ENCODE measurements around the gene C1orf159.
"Not testable (repeated sequence)": the region's sequence is repeated elsewhere in the genome, so short reads cannot be mapped to it uniquely, and the experiment has no call there.

Gene C1orf159

DNA sequence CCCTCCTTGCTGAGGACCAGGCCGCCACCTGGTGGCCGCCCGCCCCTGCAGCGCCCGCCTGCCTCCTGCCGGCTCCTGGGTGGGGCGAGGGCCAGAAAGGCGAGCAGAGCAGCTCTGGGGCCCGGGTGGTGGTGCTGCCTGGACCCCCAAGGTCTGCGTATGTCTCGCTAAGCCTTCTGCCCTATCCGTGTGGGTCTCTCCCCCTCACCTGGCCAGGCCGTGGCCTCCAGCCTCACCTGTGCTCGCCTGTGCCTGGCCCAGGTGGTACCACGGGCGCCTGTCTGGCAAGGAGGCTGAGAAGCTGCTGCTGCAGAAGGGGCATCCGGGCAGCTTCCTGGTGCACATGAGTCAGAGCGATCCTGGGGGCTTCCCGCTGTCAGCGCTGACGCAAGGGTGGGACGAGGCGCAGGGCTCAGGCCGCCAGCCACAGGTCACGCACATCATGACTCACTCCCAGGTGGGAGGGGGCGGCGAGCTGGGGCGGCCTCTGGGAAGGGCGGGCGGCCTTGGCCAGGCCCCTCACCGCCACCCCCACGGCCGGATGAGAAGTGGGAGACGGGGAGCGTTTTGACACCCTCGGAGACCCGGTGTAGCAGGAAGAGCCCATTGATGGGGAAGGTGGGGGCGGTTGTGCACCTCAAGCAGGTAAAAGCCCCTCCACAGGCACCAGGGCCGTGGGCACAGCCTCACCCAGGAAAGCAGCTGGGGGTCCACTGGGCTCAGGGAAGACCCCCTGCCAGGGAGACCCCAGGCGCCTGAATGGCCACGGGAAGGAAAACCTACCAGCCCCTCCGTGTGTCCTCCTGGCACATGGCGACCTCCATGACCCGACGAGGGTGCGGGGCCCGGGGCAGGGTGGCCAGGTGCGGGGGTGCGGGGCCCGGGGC lies 51.7 kb downstream of the C1orf159 start:
- peak; percentile 84 for DNase-seq

DNA sequence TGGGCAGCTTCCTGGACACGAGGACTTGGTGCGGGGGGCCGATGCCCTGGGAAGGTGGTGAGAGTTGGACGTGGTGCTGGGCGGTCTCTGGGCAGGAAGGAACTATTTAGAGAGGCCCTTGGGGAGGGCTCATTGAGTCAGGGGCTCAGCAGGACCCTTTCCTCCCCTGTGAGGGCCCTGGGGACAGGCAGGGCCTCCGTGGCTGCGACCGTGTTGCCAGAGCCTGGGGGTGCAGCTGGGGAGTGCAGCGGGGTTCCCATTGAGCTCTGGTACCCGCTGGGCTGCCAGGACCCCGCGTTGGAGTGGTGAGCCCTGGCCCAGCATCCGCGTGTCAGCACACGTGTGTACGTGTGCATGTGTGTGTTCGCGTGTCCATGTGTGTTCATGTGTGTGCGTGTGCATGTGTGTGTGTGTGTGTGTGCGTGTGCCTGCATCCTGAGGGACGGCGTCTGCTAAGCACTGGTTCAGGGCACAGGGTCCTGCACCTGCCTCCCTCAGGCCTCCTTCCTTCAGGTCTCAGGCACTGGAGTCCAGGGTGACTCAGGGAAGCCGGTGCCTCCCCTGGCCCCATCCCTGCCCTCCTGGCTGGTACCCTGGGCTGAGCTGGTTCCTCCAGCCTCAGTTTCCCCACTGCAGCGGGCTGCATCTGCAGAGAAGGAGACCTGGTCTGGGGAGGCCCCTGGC lies 52.5 kb downstream of the C1orf159 start:
- no peak for DNase-seq

GRCh38 chr1:1062348-1063163 lies 53.3 kb downstream of the C1orf159 start:
- DNase-seq, result no peak

GRCh38 chr1:1061682-1062345 lies 54.1 kb downstream of the C1orf159 start:
- no peak for DNase-seq

GRCh38 chr1:1060281-1061000 lies 55.4 kb downstream of the C1orf159 start:
- DNase-seq, result no peak

- peak; percentile 88 for DNase-seq
These were observed 56.2 kb downstream of the C1orf159 start for GRCh38 chr1:1059494-1060280.

GRCh38 chr1:1058921-1059493 lies 56.9 kb downstream of the C1orf159 start:
- no peak for DNase-seq

- DNase-seq, result no peak
These were observed 57.6 kb downstream of the C1orf159 start for GRCh38 chr1:1058088-1058905.

DNA sequence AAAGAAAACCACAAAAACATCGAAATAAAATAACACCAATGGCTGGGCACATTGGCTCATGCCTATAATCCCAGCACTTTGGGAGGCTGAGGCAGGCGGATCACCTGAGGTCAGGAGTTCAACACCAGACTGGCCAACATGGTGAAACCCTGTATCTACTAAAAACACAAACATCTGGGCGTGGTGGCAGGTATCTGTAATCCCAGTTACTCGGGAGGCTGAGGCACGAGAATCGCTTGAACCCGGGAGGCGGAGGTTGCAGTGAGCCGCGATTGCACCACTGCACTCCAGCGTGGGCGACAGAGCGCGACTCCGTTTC lies 58.2 kb downstream of the C1orf159 start:
- not testable (repeated sequence) for DNase-seq

- no peak for DNase-seq
These were observed 59.8 kb downstream of the C1orf159 start for GRCh38 chr1:1055841-1056736.

DNA sequence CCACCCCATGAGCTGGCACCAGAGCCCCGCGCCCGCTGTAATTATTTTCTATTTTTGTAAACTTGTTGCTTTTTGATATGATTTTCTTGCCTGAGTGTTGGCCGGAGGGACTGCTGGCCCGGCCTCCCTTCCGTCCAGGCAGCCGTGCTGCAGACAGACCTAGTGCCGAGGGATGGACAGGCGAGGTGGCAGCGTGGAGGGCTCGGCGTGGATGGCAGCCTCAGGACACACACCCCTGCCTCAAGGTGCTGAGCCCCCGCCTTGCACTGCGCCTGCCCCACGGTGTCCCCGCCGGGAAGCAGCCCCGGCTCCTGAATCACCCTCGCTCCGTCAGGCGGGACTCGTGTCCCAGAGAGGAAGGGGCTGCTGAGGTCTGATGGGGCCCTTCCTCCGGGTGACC lies 60.9 kb downstream of the C1orf159 start:
- DNase-seq, result no peak

- DNase-seq, result no peak
These were observed 61.7 kb downstream of the C1orf159 start for GRCh38 chr1:1054099-1054700.

DNA sequence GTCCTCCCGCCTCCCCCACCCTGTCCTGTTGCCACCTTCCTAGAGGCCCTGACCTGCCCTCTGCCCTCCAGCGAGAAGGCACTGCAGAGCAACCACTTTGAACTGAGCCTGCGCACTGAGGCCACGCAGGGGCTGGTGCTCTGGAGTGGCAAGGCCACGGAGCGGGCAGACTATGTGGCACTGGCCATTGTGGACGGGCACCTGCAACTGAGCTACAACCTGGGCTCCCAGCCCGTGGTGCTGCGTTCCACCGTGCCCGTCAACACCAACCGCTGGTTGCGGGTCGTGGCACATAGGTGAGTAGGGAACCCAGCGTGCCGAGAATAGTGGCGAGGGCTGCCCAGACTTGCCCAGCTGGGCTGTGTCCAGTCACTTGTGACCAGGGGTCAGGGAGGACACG lies 62.2 kb downstream of the C1orf159 start:
- DNase-seq, result no peak

DNA sequence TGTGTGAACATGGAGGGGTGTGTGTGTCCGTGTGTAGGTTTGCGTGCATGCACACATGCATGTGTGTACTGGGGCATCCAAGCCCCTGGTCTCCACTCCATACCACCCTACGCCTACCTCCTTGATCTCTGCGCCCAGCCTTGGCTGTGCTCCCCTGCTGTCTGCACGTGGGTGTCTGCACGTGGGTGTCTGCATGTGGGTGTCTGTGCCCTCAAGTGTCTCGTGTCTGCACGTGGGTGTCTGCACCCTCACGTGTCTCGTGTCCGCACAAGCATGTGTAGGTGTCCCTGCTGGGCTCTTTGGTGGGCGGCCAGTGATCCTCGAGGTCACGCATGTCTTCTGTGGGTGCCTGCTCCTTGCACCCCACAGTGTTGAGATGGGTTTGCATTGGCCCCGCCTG lies 62.9 kb downstream of the C1orf159 start:
- DNase-seq, result no peak

- DNase-seq, result no peak
These were observed 63.7 kb downstream of the C1orf159 start for GRCh38 chr1:1052003-1052840.

GRCh38 chr1:1051127-1051810 lies 64.6 kb downstream of the C1orf159 start:
- no peak for DNase-seq

DNA sequence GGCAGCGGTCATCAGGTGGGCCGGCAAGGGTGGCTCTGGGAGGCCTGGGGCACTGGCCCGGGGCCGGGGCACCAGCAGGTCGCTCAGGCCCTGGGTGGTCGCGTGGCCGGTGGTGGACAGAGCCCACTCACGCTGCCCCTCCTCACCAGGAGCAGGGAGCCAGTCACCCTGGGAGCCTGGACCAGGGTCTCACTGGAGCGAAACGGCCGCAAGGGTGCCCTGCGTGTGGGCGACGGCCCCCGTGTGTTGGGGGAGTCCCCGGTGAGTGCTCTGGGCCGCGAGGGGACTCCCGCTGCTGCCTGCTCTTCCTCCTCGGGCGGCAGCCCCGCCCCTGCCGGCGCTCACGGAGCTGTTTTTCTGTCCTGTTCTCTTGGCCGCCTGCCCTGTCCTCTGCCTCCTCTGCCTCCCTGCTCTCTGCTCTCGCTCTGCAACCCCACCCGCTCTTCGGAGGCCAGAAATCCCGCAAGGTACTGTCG lies 65.3 kb downstream of the C1orf159 start:
- no peak for DNase-seq

Data from CD4-positive, alpha-beta T cell treated with Interferon gamma for 1 hour (primary cell).